Stimulated activated CD8-positive, alpha-beta memory T cell treated with anti-CD3 and anti-CD28 coated beads, Interleukin-15, amount 100 ng/mL, for 1 hour (primary cell): ENCODE measurements around the gene NTN4.
"Not testable (repeated sequence)": the region's sequence is repeated elsewhere in the genome, so short reads cannot be mapped to it uniquely, and the experiment has no call there.

Experiments used
- DNase-seq: peaks from one replicate; pipeline ENCODE4 v3.0.0-alpha.2; 2020; ENCODE audit warnings: low read depth

The NTN4 gene

GRCh38 chr12:95746062-95746461, 44.5 kb downstream of the NTN4 start:
- not testable (repeated sequence) for DNase-seq

- DNase-seq, result no peak
Observed at GRCh38 chr12:95742586-95742985, 48.0 kb downstream of the NTN4 start.

- no peak for DNase-seq
Observed at GRCh38 chr12:95741635-95742034, 48.9 kb downstream of the NTN4 start.

- DNase-seq, result no peak
Observed at GRCh38 chr12:95740751-95741150, 49.8 kb downstream of the NTN4 start.

GRCh38 chr12:95739561-95740313, 50.8 kb downstream of the NTN4 start:
- DNase-seq, result no peak

GRCh38 chr12:95738024-95738611, 52.4 kb downstream of the NTN4 start:
- DNase-seq, result no peak

- DNase-seq, result no peak
Observed at GRCh38 chr12:95736631-95737030, 53.9 kb downstream of the NTN4 start.

GRCh38 chr12:95735728-95736127, 54.8 kb downstream of the NTN4 start:
- DNase-seq, result not testable (repeated sequence)

GRCh38 chr12:95733141-95733825, 57.3 kb downstream of the NTN4 start:
- DNase-seq, result no peak

GRCh38 chr12:95731519-95731958, 59.0 kb downstream of the NTN4 start:
- DNase-seq, result no peak

GRCh38 chr12:95730457-95730856, 60.1 kb downstream of the NTN4 start:
- no peak for DNase-seq

GRCh38 chr12:95726903-95727302, 63.7 kb downstream of the NTN4 start:
- DNase-seq, result no peak

GRCh38 chr12:95724767-95725166, 65.8 kb downstream of the NTN4 start:
- DNase-seq, result no peak

- no peak for DNase-seq
Observed at GRCh38 chr12:95723693-95724384, 66.7 kb downstream of the NTN4 start.

GRCh38 chr12:95721320-95721719, 69.2 kb downstream of the NTN4 start:
- no peak for DNase-seq

GRCh38 chr12:95720146-95720545, 70.4 kb downstream of the NTN4 start:
- no peak for DNase-seq

- DNase-seq, result no peak
Observed at GRCh38 chr12:95718772-95719171, 71.8 kb downstream of the NTN4 start.

GRCh38 chr12:95718006-95718431, 72.5 kb downstream of the NTN4 start:
- no peak for DNase-seq

- no peak for DNase-seq
Observed at GRCh38 chr12:95717316-95717928, 73.1 kb downstream of the NTN4 start.

- no peak for DNase-seq
Observed at GRCh38 chr12:95715177-95715576, 75.4 kb downstream of the NTN4 start.

- DNase-seq, result no peak
Observed at GRCh38 chr12:95712269-95712668, 78.3 kb downstream of the NTN4 start.

GRCh38 chr12:95710386-95710785, 80.2 kb downstream of the NTN4 start:
- DNase-seq, result no peak
